Osteocyte (in vitro differentiated cells): ENCODE measurements around the gene RTP4. TPM values are rescaled to one million over a fixed set of nuclear protein-coding genes. Genes with fewer than 3 reads are reported as not detected.

Source experiments
- DNase-seq: peaks from one replicate; pipeline ENCODE4 v3.0.0; 2021; ENCODE audit warnings: mixed read lengths; ENCODE audit not compliant: unreplicated experiment; ENCODE audit errors: extremely low spot score
- H3K27ac Mint-ChIP-seq: one replicate; pipeline ENCODE4 v1.8.0; 2021; ENCODE audit warnings: mild to moderate bottlenecking, mixed read lengths; ENCODE audit not compliant: unreplicated experiment
- H3K27me3 Mint-ChIP-seq: one replicate; pipeline ENCODE4 v1.8.0; 2021; ENCODE audit warnings: mixed read lengths; ENCODE audit not compliant: unreplicated experiment
- H3K36me3 Mint-ChIP-seq: one replicate; pipeline ENCODE4 v1.8.0; 2021; ENCODE audit warnings: mixed read lengths; ENCODE audit not compliant: unreplicated experiment
- H3K4me1 Mint-ChIP-seq: one replicate; pipeline ENCODE4 v1.8.0; 2021; ENCODE audit warnings: mixed read lengths; ENCODE audit not compliant: unreplicated experiment
- H3K4me3 Mint-ChIP-seq: one replicate; pipeline ENCODE4 v1.8.0; 2021; ENCODE audit warnings: mild to moderate bottlenecking, moderate library complexity, mixed read lengths; ENCODE audit not compliant: unreplicated experiment
- H3K9me3 Mint-ChIP-seq: one replicate; pipeline ENCODE4 v1.8.0; 2021; ENCODE audit warnings: mixed read lengths; ENCODE audit not compliant: unreplicated experiment
- CTCF ChIP-seq: fragments of 200-600 bp; sonication (generic); IDR thresholded peaks from 2 replicates; pipeline ENCODE4 v1.5.0; 2021; ENCODE audit warnings: antibody characterized with exemption, mild to moderate bottlenecking, moderate library complexity
- total RNA-seq: library from RNA; stranded (reverse); gene quantifications from 2 replicates; pipeline ENCODE4 v1.2.1, GENCODE V29; 2021

RTP4 gene
- total RNA-seq, 1 donor from 2014 or later, result 0.21 TPM

- H3K36me3 Mint-ChIP-seq, result no peaks in the 10 kb centered on the region
- no peaks in the 10 kb centered on the region for H3K27me3 Mint-ChIP-seq
- H3K4me1 Mint-ChIP-seq, result peaks cover 17% of the 10 kb centered on the region
- H3K27ac Mint-ChIP-seq, result no peak overlapping the region
- no peaks in the 10 kb centered on the region for H3K9me3 Mint-ChIP-seq
- DNase-seq, result no peak
- no peak overlapping the region for H3K4me3 Mint-ChIP-seq
- TF ChIP-seq CTCF, result no peak
Measured at GRCh38 chr3:187352581-187353575, 15.3 kb upstream of the RTP4 start.

GRCh38 chr3:187358068-187358467 lies 10.1 kb upstream of the RTP4 start:
- Mint-ChIP-seq H3K36me3 (no peaks in the 10 kb centered on the region), H3K27ac (no peak overlapping the region), H3K4me1 (peaks cover 5% of the 10 kb centered on the region), H3K9me3 (no peaks in the 10 kb centered on the region), H3K27me3 (peaks cover 5% of the 10 kb centered on the region), H3K4me3 (no peak overlapping the region)
- no peak for DNase-seq
- no peak for TF ChIP-seq CTCF

GRCh38 chr3:187359798-187360486 lies 8.2 kb upstream of the RTP4 start:
- Mint-ChIP-seq H3K4me1 (peaks cover 2% of the 10 kb centered on the region), H3K27ac (no peak overlapping the region), H3K27me3 (peaks cover 5% of the 10 kb centered on the region), H3K9me3 (no peaks in the 10 kb centered on the region), H3K36me3 (no peaks in the 10 kb centered on the region), H3K4me3 (no peak overlapping the region)
- DNase-seq, result no peak
- TF ChIP-seq CTCF, result no peak

GRCh38 chr3:187360596-187360995 lies 7.6 kb upstream of the RTP4 start:
- Mint-ChIP-seq H3K9me3 (no peaks in the 10 kb centered on the region), H3K4me3 (no peak overlapping the region), H3K27me3 (peaks cover 5% of the 10 kb centered on the region), H3K4me1 (peaks cover 2% of the 10 kb centered on the region), H3K27ac (no peak overlapping the region), H3K36me3 (no peaks in the 10 kb centered on the region)
- TF ChIP-seq CTCF, result no peak
- DNase-seq, result no peak

GRCh38 chr3:187361835-187362234 lies 6.3 kb upstream of the RTP4 start:
- Mint-ChIP-seq H3K4me3 (no peak overlapping the region), H3K27me3 (peaks cover 5% of the 10 kb centered on the region), H3K4me1 (peaks cover 2% of the 10 kb centered on the region), H3K36me3 (no peaks in the 10 kb centered on the region), H3K9me3 (no peaks in the 10 kb centered on the region), H3K27ac (no peak overlapping the region)
- no peak for TF ChIP-seq CTCF
- DNase-seq, result no peak
